K562 (cell line): ENCODE results near the gene MACROD2. TPM values are rescaled to one million over a fixed set of nuclear protein-coding genes. Genes with fewer than 3 reads are reported as not detected.
"Not testable (repeated sequence)": the region's sequence is repeated elsewhere in the genome, so short reads cannot be mapped to it uniquely, and the experiment has no call there.

Experiments used
- ATAC-seq: fragments of 200-7000 bp; cut with Tn5 transposase; 3 replicates; pipeline ENCODE4 v1.9.1; 2020; ENCODE audit warnings: moderate library complexity
- BruUV-seq: library from RNA; stranded (reverse); fragments of 400-500 nt; replicated peaks from 2 replicates; lab custom pipeline; 2021; lab: Mats Ljungman, UMichigan
- CTCF ChIA-PET: fragments of 300-600 bp; formaldehyde crosslinking; extraction: SDS; loops from one replicate; lab custom pipeline; 2021; ENCODE audit warnings: low intra/inter-chr PET ratio; lab: Yijun Ruan, JAX
- POLR2A ChIA-PET: fragments of 300-600, 350-650 bp; sonication (Branson Sonifier 250); formaldehyde crosslinking; extraction: SDS; loops from one replicate; lab custom pipeline; 2021; ENCODE audit warnings: antibody characterized with exemption, inconsistent platforms; lab: Yijun Ruan, JAX
- DNase-seq, 4 experiments: peaks; one replicate each; pipeline versions ENCODE4 v3.0.0 to v3.0.0-alpha.2; 2011 to 2018; ENCODE audit warnings: low spot score in 3 of 4, mixed read lengths in 3 of 4; ENCODE audit errors: extremely low read depth in 1 of 4
- FAIRE-seq: peaks from 2 replicates; lab custom pipeline; 2011; peaks lifted over from hg19 to GRCh38; lab: Jason Lieb, UNC
- H2AFZ ChIP-seq: 2 replicates; pipeline ENCODE4 v1.6.0; 2011; ENCODE audit warnings: low read depth, low read length, control low read depth, inconsistent platforms
- H3K27ac ChIP-seq: fragments of 200-600 bp; 3 replicates; pipeline ENCODE4 v1.8.0; 2011; ENCODE audit warnings: low read depth, mild to moderate bottlenecking, control low read depth, inconsistent platforms, low read length, moderate library complexity, mixed read lengths; ENCODE audit errors: extremely low read depth
- H3K27me3 ChIP-seq, 2 experiments: fragments of 300-600 bp in 1 of 2; 2 replicates in 1 of 2; 3 replicates in 1 of 2; pipeline versions ENCODE4 v1.6.0 to v1.8.0; 2011; ENCODE audit warnings: inconsistent platforms in 2 of 2, low read length in 2 of 2, mild to moderate bottlenecking in 1 of 2, mixed read lengths in 1 of 2, moderate library complexity in 1 of 2; ENCODE audit not compliant: control insufficient read depth in 2 of 2, insufficient read depth in 2 of 2
- H3K36me3 ChIP-seq: fragments of 300-600 bp; 3 replicates; pipeline ENCODE4 v1.8.0; 2011; ENCODE audit warnings: mild to moderate bottlenecking, low read length, inconsistent platforms; ENCODE audit not compliant: control insufficient read depth, insufficient read depth
- H3K4me1 ChIP-seq, 2 experiments: fragments of 200-600 bp in 1 of 2; replicated peaks in 1 of 2; 2 replicates in 1 of 2; 3 replicates in 1 of 2; pipeline versions ENCODE4 v1.5.1 to v1.8.0; 2011; ENCODE audit warnings: inconsistent platforms in 2 of 2, low read length in 2 of 2, mild to moderate bottlenecking in 1 of 2, mixed read lengths in 1 of 2, moderate library complexity in 1 of 2; ENCODE audit not compliant: control insufficient read depth in 2 of 2, insufficient read depth in 2 of 2
- H3K4me2 ChIP-seq: 2 replicates; pipeline ENCODE4 v1.6.1; 2011; ENCODE audit warnings: low read length, control low read depth, inconsistent platforms, mixed read lengths; ENCODE audit not compliant: insufficient read depth
- H3K4me3 ChIP-seq: fragments of 200-600 bp; sonication (generic), shearing (Covaris generic); 2 replicates; pipeline ENCODE4 v1.5.1; 2016; ENCODE audit warnings: control low read depth, inconsistent platforms
- H3K79me2 ChIP-seq: fragments of 200-600 bp; 3 replicates; pipeline ENCODE4 v1.8.0; 2011; ENCODE audit warnings: low read length, inconsistent platforms; ENCODE audit not compliant: control insufficient read depth, insufficient read depth
- H3K9ac ChIP-seq, 2 experiments: 2 replicates each; pipeline versions ENCODE4 v1.6.0 to v1.6.1; 2011; ENCODE audit warnings: low read depth in 2 of 2, low read length in 2 of 2, control low read depth in 1 of 2, inconsistent platforms in 1 of 2, mild to moderate bottlenecking in 1 of 2, mixed read lengths in 1 of 2; ENCODE audit not compliant: insufficient read depth in 1 of 2
- H3K9me1 ChIP-seq: one replicate; pipeline ENCODE4 v1.6.0; 2011; ENCODE audit warnings: inconsistent platforms, mild to moderate bottlenecking, low read length, moderate library complexity; ENCODE audit not compliant: control insufficient read depth, insufficient read depth
- H3K9me3 ChIP-seq: replicated peaks from 2 replicates; pipeline ENCODE4 v1.5.1; 2011; ENCODE audit warnings: low read depth, low read length, inconsistent platforms; ENCODE audit not compliant: control insufficient read depth, insufficient read depth
- H4K20me1 ChIP-seq: replicated peaks from 2 replicates; pipeline ENCODE4 v1.6.1; 2011; ENCODE audit warnings: low read length, inconsistent platforms, mixed read lengths; ENCODE audit not compliant: control insufficient read depth, insufficient read depth
- SP1 ChIP-seq: sonication (generic); formaldehyde crosslinking; IDR thresholded peaks from 2 replicates; pipeline ENCODE4 v1.8.1; 2022; ENCODE audit warnings: mild to moderate bottlenecking, missing genetic modification reagents
- WGBS: fragments of 100-300 bp; shearing (Covaris generic); methylation state at CpG from one replicate; pipeline ENCODE4 v1.1.6; 2016; ENCODE audit warnings: low coverage, mixed read lengths; ENCODE audit not compliant: insufficient coverage; ENCODE audit errors: missing lambda C conversion rate; 5-methylcytosine and 5-hydroxymethylcytosine counted together
- in situ Hi-C: fragments of 300-500 bp; cut with MboI; formaldehyde crosslinking; loops from 4 replicates; pipeline ENCODE4 v1.15.0; 2018; ENCODE audit warnings: inconsistent platforms, mixed read lengths
- intact Hi-C: fragments of 100-400 bp; cut with micrococcal nuclease; formaldehyde crosslinking; loops from 2 replicates; pipeline ENCODE4 v1.14.2; 2022
- polyA plus RNA-seq, 8 experiments: library from polyadenylated mRNA; depleted of rRNA in 4 of 8; stranded (reverse) in 5 of 8; unstranded in 3 of 8; fragments of >200 nt; fragmentation: Nextera tagmentation in 2 of 8; fragmentation: Illumina TruSeq in 1 of 8; extraction: Ambion mirVana in 2 of 8; extraction: Trizol in 1 of 8; gene quantifications; 2 replicates each; pipeline versions ENCODE4 v1.2.1 to v1.2.3, GENCODE V29; 2011 to 2014; ENCODE audit warnings: inconsistent platforms in 1 of 8, missing spikeins in 1 of 8
- total RNA-seq, 7 experiments: library from RNA; depleted of rRNA in 6 of 7; stranded (reverse); fragments of >200 nt in 6 of 7; fragmentation: Illumina TruSeq in 2 of 7; extraction: Trizol in 2 of 7; gene quantifications; 2 replicates each; pipeline versions ENCODE4 v1.2.1 to v1.2.3, GENCODE V29; 2011 to 2021; ENCODE audit warnings: low replicate concordance in 1 of 7
- TF ChIP-seq, protein P1 (sequence below): fragments of 250-450 bp; sonication (Bioruptor Pico); IDR thresholded peaks from 2 replicates; pipeline ENCODE4 v1.8.0; 2021; ENCODE audit warnings: moderate library complexity, mild to moderate bottlenecking, inconsistent platforms

MACROD2 gene
- total and polyA plus RNA-seq, 9 of the 15 experiments (the other 6 are each of a cell fraction or from before 2014, with no cell fraction given), result not detected

DNA sequence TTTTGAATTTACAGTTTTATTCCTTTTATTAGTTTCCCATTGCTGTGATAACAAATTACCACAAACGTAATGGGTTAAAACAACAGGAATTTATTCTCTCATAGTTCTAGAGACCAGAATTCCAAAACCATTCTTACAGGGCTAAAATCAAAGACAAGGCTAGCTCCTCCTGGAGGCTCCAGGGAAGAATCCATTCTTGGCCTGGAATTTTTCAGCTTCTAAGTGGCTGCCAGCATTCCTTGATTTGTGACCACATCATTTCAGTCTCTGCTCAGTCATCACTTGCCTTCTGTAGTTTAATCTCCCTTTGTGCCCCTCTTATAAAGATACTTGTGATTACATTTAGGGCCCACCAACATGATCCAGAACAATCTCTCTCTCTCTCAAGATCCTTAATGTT lies 4.0 kb upstream of the MACROD2 start:
- intact Hi-C loops, result no loop called here
- no peak for FAIRE-seq
- H2AFZ ChIP-seq, result no peak overlapping the region
- no peak for ATAC-seq
- no peaks in the 10 kb centered on the region for H3K9me1 ChIP-seq
- H3K27ac ChIP-seq, result no peak overlapping the region
- H3K4me3 ChIP-seq, result no peak overlapping the region
- no peak for DNase-seq
- TF ChIP-seq SP1 (CRISPR knock-in tag), result no peak
- TF ChIP-seq, protein P1, sequence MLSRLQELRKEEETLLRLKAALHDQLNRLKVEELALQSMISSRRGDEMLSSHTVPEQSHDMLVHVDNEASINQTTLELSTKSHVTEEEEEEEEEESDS (CRISPR knock-in tag), result no peak
- in situ Hi-C loops, result no loop called here
- H3K9me3 ChIP-seq, result no peaks in the 10 kb centered on the region
- H3K79me2 ChIP-seq, result no peaks in the 10 kb centered on the region
- ChIA-PET CTCF (no interaction called here), POLR2A (no interaction called here)
- no peak overlapping the region for H3K9ac ChIP-seq
- BruUV-seq, result no TSS peak
- H3K27me3 ChIP-seq, result no peaks in the 10 kb centered on the region
- no peaks in the 10 kb centered on the region for H3K36me3 ChIP-seq
- H4K20me1 ChIP-seq, result no peaks in the 10 kb centered on the region
- no peaks in the 10 kb centered on the region for H3K4me1 ChIP-seq
- 0% methylated on average over 1 of the region's 1 CpG for WGBS
- H3K4me2 ChIP-seq, result no peak overlapping the region

DNA sequence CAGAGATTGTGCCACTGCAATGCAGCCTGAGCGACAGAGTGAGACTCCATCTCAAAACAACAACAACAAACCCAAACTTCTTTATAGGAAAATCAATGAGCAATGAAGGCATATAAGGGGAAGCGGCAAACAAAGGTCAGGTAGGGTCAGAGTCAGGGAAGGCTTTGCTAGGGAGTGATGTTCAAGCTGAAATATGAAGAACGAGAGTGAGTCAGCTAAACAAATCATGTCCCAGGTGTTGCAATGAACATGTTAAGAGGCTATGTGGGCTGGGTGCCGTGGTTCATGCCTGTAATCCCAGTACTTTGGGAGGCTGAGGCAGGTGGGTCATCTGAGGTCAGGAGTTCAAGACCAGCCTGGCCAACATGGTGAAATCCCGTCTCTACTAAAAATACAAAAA lies 3.4 kb upstream of the MACROD2 start:
- BruUV-seq, ATAC-seq, FAIRE-seq: not testable (repeated sequence)

More for the DNA sequence above, 3.4 kb upstream of the MACROD2 start:
- in situ Hi-C loops, H2AFZ ChIP-seq, CTCF ChIA-PET, intact Hi-C loops, H4K20me1 ChIP-seq, H3K4me1 ChIP-seq, H3K9ac ChIP-seq, H3K9me1 ChIP-seq, H3K79me2 ChIP-seq, H3K36me3 ChIP-seq, H3K4me2 ChIP-seq, H3K9me3 ChIP-seq, H3K4me3 ChIP-seq, DNase-seq, H3K27me3 ChIP-seq, POLR2A ChIA-PET, H3K27ac ChIP-seq: not testable (repeated sequence)
- 7% methylated on average over 4 of the region's 5 CpGs for WGBS
